A549 (cell line): Measurements from ENCODE around the gene SP5.

ENCODE experiments used
- CEBPB ChIP-seq, 2 experiments: fragments of >200 bp in 1 of 2; sonication (Bioruptor Twin) in 1 of 2; formaldehyde crosslinking in 1 of 2; IDR thresholded peaks; 2 replicates each; pipeline ENCODE4 v1.6.1; 2012 to 2016
- CHD2 ChIP-seq: fragments of 150-350 bp; IDR thresholded peaks from 2 replicates; pipeline ENCODE4 v1.6.1; 2014; ENCODE audit warnings: low read length; ENCODE audit not compliant: partially characterized antibody
- ESRRA ChIP-seq: fragments of 150-350 bp; IDR thresholded peaks from 2 replicates; pipeline ENCODE4 v1.6.1; 2014; ENCODE audit warnings: mild to moderate bottlenecking, low read length, borderline replicate concordance
- MYC ChIP-seq: IDR thresholded peaks from 2 replicates; pipeline ENCODE4 v1.6.1; 2012; ENCODE audit warnings: mild to moderate bottlenecking, inconsistent platforms, low read length, improper control_type of control experiment, borderline replicate concordance
- POLR2A ChIP-seq: IDR thresholded peaks from 2 replicates; pipeline ENCODE4 v1.6.1; 2012; ENCODE audit warnings: mild to moderate bottlenecking, low read length
- RAD21 ChIP-seq, 2 experiments: fragments of >200 bp in 1 of 2; sonication (Bioruptor Twin) in 1 of 2; formaldehyde crosslinking in 1 of 2; IDR thresholded peaks in 1 of 2; conservative IDR thresholded peaks in 1 of 2; 2 replicates in 1 of 2; 3 replicates in 1 of 2; pipeline ENCODE4 v1.6.1; 2012 to 2018; ENCODE audit warnings: inconsistent platforms in 1 of 2
- RFX5 ChIP-seq: fragments of 450-650 bp; IDR thresholded peaks from 2 replicates; pipeline ENCODE4 v1.7.1; 2014; ENCODE audit warnings: antibody characterized with exemption, mild to moderate bottlenecking, moderate library complexity
- ZSCAN20 ChIP-seq: fragments of 250-450 bp; sonication (Bioruptor Pico); IDR thresholded peaks from 2 replicates; pipeline ENCODE4 v1.8.0; 2022; ENCODE audit warnings: mild to moderate bottlenecking, moderate library complexity
- TF ChIP-seq, protein P1 (sequence below): fragments of >200 bp; sonication (Bioruptor Twin); formaldehyde crosslinking; IDR thresholded peaks from 3 replicates; pipeline ENCODE4 v1.5.1; 2016
- TF ChIP-seq, protein P2 (sequence below): fragments of 200-600 bp; sonication (generic); IDR thresholded peaks from 2 replicates; pipeline ENCODE4 v1.6.1; 2016; ENCODE audit warnings: antibody characterized with exemption, mild to moderate bottlenecking, moderate library complexity

DNA sequence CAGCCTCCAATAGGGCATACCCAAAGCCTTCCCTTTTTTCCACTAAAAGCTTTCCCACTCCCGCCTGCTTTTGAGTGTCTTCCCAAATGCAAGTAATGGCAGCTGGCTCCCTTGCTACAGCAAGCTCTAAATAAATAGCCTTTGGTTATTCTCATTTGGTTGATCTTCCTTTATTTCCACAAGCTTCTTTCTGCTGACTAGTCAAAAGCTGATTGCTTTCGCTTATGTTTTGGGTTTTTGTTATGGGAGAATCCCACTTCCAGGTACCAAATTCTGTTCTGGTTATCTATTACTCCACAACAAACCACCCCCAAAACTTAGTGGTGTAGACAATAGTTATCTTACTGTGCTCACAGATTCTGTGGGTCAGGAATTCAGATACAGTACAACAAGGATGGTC, 22.3 kb downstream of the SP5 start:
- TF ChIP-seq ESRRA (no peak), CHD2 (no peak), RFX5 (no peak), POLR2A (no peak), RAD21 (conservative IDR thresholded peaks at IDR 0.05 in 1 of 2, IDR thresholded peaks at IDR 0.05 in 1 of 2) (no peak), CEBPB (IDR thresholded peaks at IDR 0.05) (no peak), MYC (no peak), ZSCAN20 (CRISPR knock-in tag) (no peak)
- TF ChIP-seq, protein P1, sequence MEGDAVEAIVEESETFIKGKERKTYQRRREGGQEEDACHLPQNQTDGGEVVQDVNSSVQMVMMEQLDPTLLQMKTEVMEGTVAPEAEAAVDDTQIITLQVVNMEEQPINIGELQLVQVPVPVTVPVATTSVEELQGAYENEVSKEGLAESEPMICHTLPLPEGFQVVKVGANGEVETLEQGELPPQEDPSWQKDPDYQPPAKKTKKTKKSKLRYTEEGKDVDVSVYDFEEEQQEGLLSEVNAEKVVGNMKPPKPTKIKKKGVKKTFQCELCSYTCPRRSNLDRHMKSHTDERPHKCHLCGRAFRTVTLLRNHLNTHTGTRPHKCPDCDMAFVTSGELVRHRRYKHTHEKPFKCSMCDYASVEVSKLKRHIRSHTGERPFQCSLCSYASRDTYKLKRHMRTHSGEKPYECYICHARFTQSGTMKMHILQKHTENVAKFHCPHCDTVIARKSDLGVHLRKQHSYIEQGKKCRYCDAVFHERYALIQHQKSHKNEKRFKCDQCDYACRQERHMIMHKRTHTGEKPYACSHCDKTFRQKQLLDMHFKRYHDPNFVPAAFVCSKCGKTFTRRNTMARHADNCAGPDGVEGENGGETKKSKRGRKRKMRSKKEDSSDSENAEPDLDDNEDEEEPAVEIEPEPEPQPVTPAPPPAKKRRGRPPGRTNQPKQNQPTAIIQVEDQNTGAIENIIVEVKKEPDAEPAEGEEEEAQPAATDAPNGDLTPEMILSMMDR: no peak
- TF ChIP-seq, protein P2, sequence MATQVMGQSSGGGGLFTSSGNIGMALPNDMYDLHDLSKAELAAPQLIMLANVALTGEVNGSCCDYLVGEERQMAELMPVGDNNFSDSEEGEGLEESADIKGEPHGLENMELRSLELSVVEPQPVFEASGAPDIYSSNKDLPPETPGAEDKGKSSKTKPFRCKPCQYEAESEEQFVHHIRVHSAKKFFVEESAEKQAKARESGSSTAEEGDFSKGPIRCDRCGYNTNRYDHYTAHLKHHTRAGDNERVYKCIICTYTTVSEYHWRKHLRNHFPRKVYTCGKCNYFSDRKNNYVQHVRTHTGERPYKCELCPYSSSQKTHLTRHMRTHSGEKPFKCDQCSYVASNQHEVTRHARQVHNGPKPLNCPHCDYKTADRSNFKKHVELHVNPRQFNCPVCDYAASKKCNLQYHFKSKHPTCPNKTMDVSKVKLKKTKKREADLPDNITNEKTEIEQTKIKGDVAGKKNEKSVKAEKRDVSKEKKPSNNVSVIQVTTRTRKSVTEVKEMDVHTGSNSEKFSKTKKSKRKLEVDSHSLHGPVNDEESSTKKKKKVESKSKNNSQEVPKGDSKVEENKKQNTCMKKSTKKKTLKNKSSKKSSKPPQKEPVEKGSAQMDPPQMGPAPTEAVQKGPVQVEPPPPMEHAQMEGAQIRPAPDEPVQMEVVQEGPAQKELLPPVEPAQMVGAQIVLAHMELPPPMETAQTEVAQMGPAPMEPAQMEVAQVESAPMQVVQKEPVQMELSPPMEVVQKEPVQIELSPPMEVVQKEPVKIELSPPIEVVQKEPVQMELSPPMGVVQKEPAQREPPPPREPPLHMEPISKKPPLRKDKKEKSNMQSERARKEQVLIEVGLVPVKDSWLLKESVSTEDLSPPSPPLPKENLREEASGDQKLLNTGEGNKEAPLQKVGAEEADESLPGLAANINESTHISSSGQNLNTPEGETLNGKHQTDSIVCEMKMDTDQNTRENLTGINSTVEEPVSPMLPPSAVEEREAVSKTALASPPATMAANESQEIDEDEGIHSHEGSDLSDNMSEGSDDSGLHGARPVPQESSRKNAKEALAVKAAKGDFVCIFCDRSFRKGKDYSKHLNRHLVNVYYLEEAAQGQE: no peak
